Measurements from ENCODE around the gene GSG1. TPM values are rescaled to one million over a fixed set of nuclear protein-coding genes. Genes with fewer than 3 reads are reported as not detected.
"Not testable (repeated sequence)": the region's sequence is repeated elsewhere in the genome, so short reads cannot be mapped to it uniquely, and the experiment has no call there.

GSG1 gene
- total RNA-seq, 1 donor from 2014 or later: not detected

GRCh38 chr12:13067322-13067721 lies 36.1 kb downstream of the GSG1 start:
- Mint-ChIP-seq H3K36me3 (peaks cover 18% of the 10 kb centered on the region), H3K4me3 (no peak overlapping the region), H3K9me3 (no peaks in the 10 kb centered on the region), H3K27me3 (ENCODE audit: low read depth) (no peaks in the 10 kb centered on the region), H3K27ac (no peak overlapping the region), H3K4me1 (no peaks in the 10 kb centered on the region)
- TF ChIP-seq CTCF (IDR thresholded peaks at IDR 0.05; ENCODE audit: unreplicated experiment): no peak
- DNase-seq (ENCODE audit: low spot score in 2 of 2, unreplicated experiment in 2 of 2): no peak

- Mint-ChIP-seq H3K27ac (no peak overlapping the region), H3K27me3 (ENCODE audit: low read depth) (no peaks in the 10 kb centered on the region), H3K4me1 (peaks cover 3% of the 10 kb centered on the region), H3K9me3 (no peaks in the 10 kb centered on the region), H3K36me3 (peaks cover 18% of the 10 kb centered on the region), H3K4me3 (no peak overlapping the region)
- DNase-seq (ENCODE audit: low spot score in 2 of 2, unreplicated experiment in 2 of 2): no peak
- TF ChIP-seq CTCF (IDR thresholded peaks at IDR 0.05; ENCODE audit: unreplicated experiment): no peak
These were observed 37.0 kb downstream of the GSG1 start for GRCh38 chr12:13066459-13066858.

GRCh38 chr12:13066014-13066413 lies 37.5 kb downstream of the GSG1 start:
- no peaks in the 10 kb centered on the region for H3K9me3 Mint-ChIP-seq
- no peak overlapping the region for H3K4me3 Mint-ChIP-seq
- H3K36me3 Mint-ChIP-seq: peaks cover 16% of the 10 kb centered on the region
- no peak overlapping the region for H3K27ac Mint-ChIP-seq
- H3K4me1 Mint-ChIP-seq: peaks cover 3% of the 10 kb centered on the region
- DNase-seq (ENCODE audit: low spot score in 2 of 2, unreplicated experiment in 2 of 2): no peak
- no peaks in the 10 kb centered on the region for H3K27me3 Mint-ChIP-seq (ENCODE audit: low read depth)
- TF ChIP-seq CTCF (IDR thresholded peaks at IDR 0.05; ENCODE audit: unreplicated experiment): no peak

- no peak for DNase-seq (ENCODE audit: low spot score in 2 of 2, unreplicated experiment in 2 of 2)
- TF ChIP-seq CTCF (IDR thresholded peaks at IDR 0.05; ENCODE audit: unreplicated experiment): no peak
- H3K27me3 Mint-ChIP-seq (ENCODE audit: low read depth): no peaks in the 10 kb centered on the region
- no peak overlapping the region for H3K27ac Mint-ChIP-seq
- no peaks in the 10 kb centered on the region for H3K9me3 Mint-ChIP-seq
- H3K4me3 Mint-ChIP-seq: no peak overlapping the region
- peaks cover 3% of the 10 kb centered on the region for H3K4me1 Mint-ChIP-seq
- peaks cover 14% of the 10 kb centered on the region for H3K36me3 Mint-ChIP-seq
These were observed 40.8 kb downstream of the GSG1 start for GRCh38 chr12:13062669-13063068.

- Mint-ChIP-seq H3K4me1 (peaks cover 3% of the 10 kb centered on the region), H3K4me3 (no peak overlapping the region), H3K9me3 (no peaks in the 10 kb centered on the region), H3K36me3 (peaks cover 7% of the 10 kb centered on the region), H3K27ac (no peak overlapping the region), H3K27me3 (ENCODE audit: low read depth) (no peaks in the 10 kb centered on the region)
- no peak for TF ChIP-seq CTCF (IDR thresholded peaks at IDR 0.05; ENCODE audit: unreplicated experiment)
- no peak for DNase-seq (ENCODE audit: low spot score in 2 of 2, unreplicated experiment in 2 of 2)
These were observed 42.1 kb downstream of the GSG1 start for GRCh38 chr12:13061377-13061776.

- Mint-ChIP-seq H3K27me3 (ENCODE audit: low read depth) (no peaks in the 10 kb centered on the region), H3K4me3 (no peak overlapping the region), H3K36me3 (peaks cover 11% of the 10 kb centered on the region), H3K9me3 (no peaks in the 10 kb centered on the region), H3K27ac (no peak overlapping the region), H3K4me1 (peaks cover 3% of the 10 kb centered on the region)
- no peak for TF ChIP-seq CTCF (IDR thresholded peaks at IDR 0.05; ENCODE audit: unreplicated experiment)
- no peak for DNase-seq (ENCODE audit: low spot score in 2 of 2, unreplicated experiment in 2 of 2)
These were observed 42.9 kb downstream of the GSG1 start for GRCh38 chr12:13060581-13060980.

- H3K4me1 Mint-ChIP-seq; H3K4me3 Mint-ChIP-seq; H3K27ac Mint-ChIP-seq; DNase-seq (ENCODE audit: low spot score in 2 of 2, unreplicated experiment in 2 of 2); H3K27me3 Mint-ChIP-seq (ENCODE audit: low read depth): not testable (repeated sequence)
- Mint-ChIP-seq H3K9me3 (peaks cover 16% of the 10 kb centered on the region), H3K36me3 (peaks cover 20% of the 10 kb centered on the region)
These were observed 49.9 kb downstream of the GSG1 start for GRCh38 chr12:13053617-13054016.
